Measurements from ENCODE around the gene SP100. TPM values are rescaled to one million over a fixed set of nuclear protein-coding genes. Genes with fewer than 3 reads are reported as not detected.
"Not testable (repeated sequence)": the region's sequence is repeated elsewhere in the genome, so short reads cannot be mapped to it uniquely, and the experiment has no call there.

The SP100 gene
- total and polyA plus RNA-seq, 4 donors, result 56.2 to 128 (median 81.1) TPM

- no peak for ATAC-seq (ENCODE audit: insufficient read depth, low FRiP score)
- DNase-seq, result no peak
- Histone ChIP-seq H3K9ac (ENCODE audit: insufficient read depth in 1 of 2, low read length in 2 of 2) (no peak overlapping the region), H3K36me3 (ENCODE audit: control insufficient read depth in 4 of 4, insufficient read depth in 4 of 4, low read length in 4 of 4) (peaks cover 0 to 17% (median 5%) of the 10 kb centered on the region in 4 donors), H3K4me3 (no peak overlapping the region), H3K27ac (ENCODE audit: low read depth in 1 of 2, low read length in 1 of 2) (no peak overlapping the region), H3K9me3 (ENCODE audit: control insufficient read depth in 4 of 4, insufficient read depth in 3 of 4, low read length in 3 of 4) (no peaks in the 10 kb centered on the region), H3K4me1 (ENCODE audit: control insufficient read depth in 5 of 5, insufficient read depth in 5 of 5, low read length in 5 of 5) (no peaks in the 10 kb centered on the region), H3K27me3 (ENCODE audit: control insufficient read depth in 3 of 3, insufficient read depth in 3 of 3, low read length in 2 of 3) (no peaks in the 10 kb centered on the region)
- WGBS, 2 donors, result 92 to 96% methylated on average over 6 of the region's 6 CpGs
- no peak for TF ChIP-seq CTCF (IDR thresholded peaks at IDR 0.05; ENCODE audit: control extremely low read depth, extremely low read depth)
Measured at GRCh38 chr2:230384986-230385385, 31.0 kb upstream of the SP100 start.

DNA sequence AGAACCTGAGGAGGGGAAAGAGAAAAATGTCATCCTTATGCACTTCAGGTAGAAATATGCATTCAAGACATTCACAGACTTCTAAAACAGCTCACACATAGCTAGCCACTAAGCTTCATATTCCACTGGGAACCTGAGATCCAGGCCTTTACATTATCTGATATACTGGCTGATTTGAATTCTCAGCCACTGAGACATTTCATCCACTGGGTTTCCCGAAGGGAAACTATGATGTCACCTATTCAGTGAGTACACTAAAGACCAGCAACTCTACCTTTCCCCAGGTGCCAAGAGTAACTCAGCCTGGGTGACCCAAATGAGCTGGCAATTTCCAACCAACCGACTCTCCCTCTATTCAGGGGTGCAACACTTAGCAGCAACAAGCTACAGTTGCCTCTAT, 21.7 kb upstream of the SP100 start:
- Histone ChIP-seq H3K9me3 (ENCODE audit: control insufficient read depth in 4 of 4, insufficient read depth in 3 of 4, low read length in 3 of 4) (peaks cover 0 to 3% (median 0%) of the 10 kb centered on the region in 4 donors), H3K36me3 (ENCODE audit: control insufficient read depth in 4 of 4, insufficient read depth in 4 of 4, low read length in 4 of 4) (peaks cover 0 to 20% (median 13%) of the 10 kb centered on the region in 4 donors), H3K4me1 (ENCODE audit: control insufficient read depth in 5 of 5, insufficient read depth in 5 of 5, low read length in 5 of 5) (no peaks in the 10 kb centered on the region), H3K4me3 (no peak overlapping the region), H3K27ac (ENCODE audit: low read depth in 1 of 2, low read length in 1 of 2) (no peak overlapping the region), H3K27me3 (ENCODE audit: control insufficient read depth in 3 of 3, insufficient read depth in 3 of 3, low read length in 2 of 3) (no peaks in the 10 kb centered on the region), H3K9ac (ENCODE audit: insufficient read depth in 1 of 2, low read length in 2 of 2) (no peak overlapping the region)
- 93 to 95% methylated on average over 2 of the region's 2 CpGs for WGBS, 2 donors
- DNase-seq (no peak), ATAC-seq (ENCODE audit: insufficient read depth, low FRiP score) (no peak)
- TF ChIP-seq CTCF (IDR thresholded peaks at IDR 0.05; ENCODE audit: control extremely low read depth, extremely low read depth), result no peak

DNA sequence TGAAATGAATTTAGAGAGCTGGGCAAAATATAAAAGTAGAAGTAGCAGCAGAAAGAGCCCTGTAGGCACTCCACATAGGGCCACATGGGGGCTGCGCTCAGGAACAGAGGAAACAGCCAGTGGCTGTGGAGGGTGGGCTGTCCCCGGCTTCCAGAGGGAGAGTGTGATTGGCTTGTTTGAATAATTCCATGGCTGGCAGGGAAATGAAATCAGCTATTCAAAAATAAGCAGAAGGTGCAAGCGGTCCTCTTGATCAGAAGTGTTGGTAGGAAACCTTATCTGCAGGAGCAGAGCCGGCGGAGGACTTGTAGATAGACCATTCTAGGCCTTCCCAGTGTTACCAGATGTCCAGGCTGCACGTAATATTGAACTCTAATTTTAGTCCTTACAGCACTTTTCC, 17.3 kb upstream of the SP100 start:
- H3K4me1 ChIP-seq (ENCODE audit: control insufficient read depth in 5 of 5, insufficient read depth in 5 of 5, low read length in 5 of 5); H3K27ac ChIP-seq (ENCODE audit: low read depth in 1 of 2, low read length in 1 of 2): not testable (repeated sequence)
- WGBS, 2 donors, result 95 to 97% methylated on average over 6 of the region's 6 CpGs

DNA sequence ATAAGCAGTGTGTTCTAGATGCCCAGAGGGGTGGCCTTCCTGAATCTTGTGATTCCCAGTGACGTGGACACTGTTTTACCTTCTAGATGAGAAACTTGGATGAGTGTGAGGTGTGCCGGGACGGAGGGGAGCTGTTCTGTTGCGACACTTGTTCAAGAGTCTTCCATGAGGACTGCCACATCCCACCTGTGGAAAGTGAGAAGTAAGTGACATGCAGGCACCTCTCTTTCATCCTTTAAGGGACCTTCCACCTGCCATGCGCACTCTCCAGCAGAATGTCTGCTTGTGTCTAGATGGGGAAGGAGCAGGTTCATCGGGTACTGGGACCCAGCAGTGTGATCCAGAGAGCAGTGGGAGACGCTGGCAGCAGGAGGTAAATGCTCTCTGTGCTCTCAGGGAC, 16.0 kb upstream of the SP100 start:
- Histone ChIP-seq H3K4me1 (ENCODE audit: control insufficient read depth in 5 of 5, insufficient read depth in 5 of 5, low read length in 5 of 5) (peaks cover 0 to 8% (median 0%) of the 10 kb centered on the region in 5 donors), H3K9me3 (ENCODE audit: control insufficient read depth in 4 of 4, insufficient read depth in 3 of 4, low read length in 3 of 4) (peaks cover 0 to 3% (median 0%) of the 10 kb centered on the region in 4 donors), H3K36me3 (ENCODE audit: control insufficient read depth in 4 of 4, insufficient read depth in 4 of 4, low read length in 4 of 4) (peaks cover 0 to 17% (median 5%) of the 10 kb centered on the region in 4 donors), H3K27ac (ENCODE audit: low read depth in 1 of 2, low read length in 1 of 2) (no peak overlapping the region), H3K27me3 (ENCODE audit: control insufficient read depth in 3 of 3, insufficient read depth in 3 of 3, low read length in 2 of 3) (no peaks in the 10 kb centered on the region), H3K9ac (ENCODE audit: insufficient read depth in 1 of 2, low read length in 2 of 2) (no peak overlapping the region), H3K4me3 (no peak overlapping the region)
- WGBS, 2 donors, result 88 to 91% methylated on average over 7 of the region's 7 CpGs
- no peak for TF ChIP-seq CTCF (IDR thresholded peaks at IDR 0.05; ENCODE audit: control extremely low read depth, extremely low read depth)
- DNase-seq, result no peak
- ATAC-seq (ENCODE audit: insufficient read depth, low FRiP score), result no peak

More for the DNA sequence above, 17.3 kb upstream of the SP100 start:
- not testable (repeated sequence) for H3K27me3 ChIP-seq (ENCODE audit: control insufficient read depth in 3 of 3, insufficient read depth in 3 of 3, low read length in 2 of 3); H3K9ac ChIP-seq (ENCODE audit: insufficient read depth in 1 of 2, low read length in 2 of 2); H3K4me3 ChIP-seq; H3K9me3 ChIP-seq (ENCODE audit: control insufficient read depth in 4 of 4, insufficient read depth in 3 of 4, low read length in 3 of 4); DNase-seq; ATAC-seq (ENCODE audit: insufficient read depth, low FRiP score)
- peaks cover 0 to 16% (median 8%) of the 10 kb centered on the region in 4 donors for H3K36me3 ChIP-seq (ENCODE audit: control insufficient read depth in 4 of 4, insufficient read depth in 4 of 4, low read length in 4 of 4)

Data from lung (tissue), 12 donors.